GM18907 (cell line): ENCODE results near the gene ATP2C1.
A peak's percentile ranks its signal among the peaks of the same experiment; 100 is the strongest.

ENCODE experiments used
- ATAC-seq: cut with Tn5 transposase; IDR thresholded peaks from one replicate; pipeline ENCODE4 v1.9.1; 2021; ENCODE audit warnings: mild to moderate bottlenecking, moderate library complexity; ENCODE audit not compliant: unreplicated experiment

Gene ATP2C1

DNA sequence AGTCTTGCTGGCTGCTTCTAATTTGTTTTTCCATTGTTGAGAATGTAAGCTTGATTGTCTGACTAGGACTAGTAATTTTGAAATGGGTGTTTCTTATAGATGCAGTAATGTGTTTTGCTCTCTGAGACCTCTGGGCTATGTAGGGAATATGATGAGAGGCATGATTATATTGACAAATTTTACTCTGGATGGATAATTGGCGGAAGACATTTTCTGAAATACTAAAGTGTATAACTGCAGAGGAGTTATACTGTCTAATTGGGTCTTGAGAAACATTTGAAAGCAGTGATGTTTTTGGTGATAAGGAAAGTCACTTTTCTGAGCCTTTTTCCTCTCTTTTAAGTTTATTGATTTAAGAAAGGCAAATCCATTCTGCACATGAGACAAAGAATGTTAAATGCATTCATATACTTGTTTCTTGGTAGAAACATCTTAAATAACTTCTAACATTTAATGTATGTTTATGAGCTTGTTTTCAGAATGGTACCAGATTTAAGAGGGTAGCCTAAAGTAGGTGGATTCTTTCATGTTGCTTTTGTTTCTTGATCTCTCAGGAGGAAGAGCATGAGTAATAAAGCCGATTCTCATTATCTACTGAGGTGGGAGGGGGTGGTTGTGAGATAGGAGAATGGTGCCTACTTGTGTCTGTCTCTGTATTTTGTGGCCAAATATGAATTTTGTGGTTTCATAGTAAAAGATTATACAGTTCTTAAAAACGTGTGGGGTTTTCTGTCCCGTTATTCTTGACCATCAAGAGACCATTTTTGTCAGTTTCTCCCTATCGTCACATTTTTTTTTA, 2.0 kb downstream of the ATP2C1 start:
- no peak for ATAC-seq

DNA sequence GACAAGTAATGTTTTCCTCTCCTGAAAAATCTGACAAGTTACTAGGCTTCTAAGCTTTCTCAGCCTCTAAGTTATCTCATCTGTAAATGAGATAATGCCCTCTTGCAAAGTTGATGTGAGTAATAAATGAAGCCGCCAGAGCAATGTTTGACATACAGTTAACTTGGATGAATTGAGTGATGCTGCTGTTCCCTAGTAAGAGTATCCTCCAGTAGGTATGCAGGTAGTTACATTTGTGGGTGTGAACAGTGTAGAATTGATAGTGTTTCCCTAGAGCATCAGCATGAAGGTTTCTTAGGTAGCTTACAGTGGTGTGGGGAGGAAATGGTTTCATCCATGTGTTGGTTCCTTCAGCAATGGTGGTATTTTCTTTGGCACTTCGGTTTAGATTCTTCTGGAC, 3.4 kb downstream of the ATP2C1 start:
- no peak for ATAC-seq

GRCh38 chr3:130900959-130901358, 7.1 kb downstream of the ATP2C1 start:
- no peak for ATAC-seq

- no peak for ATAC-seq
These were observed 7.8 kb downstream of the ATP2C1 start for GRCh38 chr3:130901463-130902204.

GRCh38 chr3:130903412-130903908, 9.6 kb downstream of the ATP2C1 start:
- no peak for ATAC-seq

DNA sequence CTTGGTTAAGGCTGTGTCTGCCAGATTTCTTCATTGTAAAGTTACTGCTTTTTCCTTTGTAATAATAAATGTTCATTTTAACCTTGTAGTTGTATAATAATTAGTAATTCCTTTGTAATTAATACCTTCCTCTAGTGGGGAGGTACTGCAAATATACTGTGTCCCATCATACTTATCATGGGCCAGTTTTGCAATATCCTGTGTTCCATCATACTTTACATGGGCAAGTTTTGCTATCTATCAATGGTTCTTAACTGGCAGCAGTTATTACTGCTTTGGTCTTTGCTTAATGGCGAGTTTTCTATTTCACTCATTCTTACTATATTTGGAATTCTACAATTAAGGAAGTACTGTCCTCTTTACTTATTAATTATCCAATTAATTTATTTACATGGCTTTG, 10.6 kb downstream of the ATP2C1 start:
- ATAC-seq = no peak

GRCh38 chr3:130905551-130905950, 11.7 kb downstream of the ATP2C1 start:
- no peak for ATAC-seq

- ATAC-seq = no peak
These were observed 12.6 kb downstream of the ATP2C1 start for GRCh38 chr3:130906374-130906995.

DNA sequence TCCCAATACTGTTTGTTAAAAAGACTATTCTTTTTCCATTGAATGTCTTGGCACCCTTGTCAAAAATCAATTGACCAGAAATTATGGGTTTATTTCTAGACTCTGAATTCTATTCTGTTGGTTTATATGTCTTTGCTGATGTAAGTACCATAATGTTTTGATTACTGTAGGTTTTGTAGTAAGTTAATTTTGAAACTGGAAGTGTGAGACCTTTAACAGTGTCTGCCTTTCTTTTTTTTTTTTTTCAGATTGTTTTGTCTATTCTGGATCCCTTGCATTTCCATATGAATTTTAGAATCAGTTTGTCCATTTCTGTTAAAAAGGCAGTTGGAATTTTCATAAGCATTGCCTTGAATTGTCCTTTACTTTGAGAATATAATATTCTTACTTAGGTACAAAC, 13.6 kb downstream of the ATP2C1 start:
- ATAC-seq = no peak

DNA sequence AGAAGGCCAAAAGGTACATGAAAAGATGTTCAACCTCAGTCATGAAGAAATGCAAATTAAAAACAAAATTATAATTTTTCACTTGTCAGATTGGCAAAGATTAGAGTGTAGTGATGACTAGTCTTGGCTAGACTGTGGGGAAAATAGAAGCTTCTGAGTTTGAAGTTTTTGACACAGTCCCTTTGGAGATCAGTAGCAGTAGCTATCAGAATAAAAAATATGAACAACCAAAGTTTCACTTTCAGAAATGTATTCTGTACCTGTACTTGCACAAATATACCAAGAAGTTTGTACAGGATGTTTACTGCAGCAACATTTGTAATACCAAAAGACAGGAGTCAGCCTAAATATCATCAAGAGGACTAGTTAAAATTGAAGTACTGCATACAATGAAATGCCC, 14.1 kb downstream of the ATP2C1 start:
- no peak for ATAC-seq

- ATAC-seq = peak; percentile 42
These were observed 21.8 kb downstream of the ATP2C1 start for GRCh38 chr3:130915567-130916292.

DNA sequence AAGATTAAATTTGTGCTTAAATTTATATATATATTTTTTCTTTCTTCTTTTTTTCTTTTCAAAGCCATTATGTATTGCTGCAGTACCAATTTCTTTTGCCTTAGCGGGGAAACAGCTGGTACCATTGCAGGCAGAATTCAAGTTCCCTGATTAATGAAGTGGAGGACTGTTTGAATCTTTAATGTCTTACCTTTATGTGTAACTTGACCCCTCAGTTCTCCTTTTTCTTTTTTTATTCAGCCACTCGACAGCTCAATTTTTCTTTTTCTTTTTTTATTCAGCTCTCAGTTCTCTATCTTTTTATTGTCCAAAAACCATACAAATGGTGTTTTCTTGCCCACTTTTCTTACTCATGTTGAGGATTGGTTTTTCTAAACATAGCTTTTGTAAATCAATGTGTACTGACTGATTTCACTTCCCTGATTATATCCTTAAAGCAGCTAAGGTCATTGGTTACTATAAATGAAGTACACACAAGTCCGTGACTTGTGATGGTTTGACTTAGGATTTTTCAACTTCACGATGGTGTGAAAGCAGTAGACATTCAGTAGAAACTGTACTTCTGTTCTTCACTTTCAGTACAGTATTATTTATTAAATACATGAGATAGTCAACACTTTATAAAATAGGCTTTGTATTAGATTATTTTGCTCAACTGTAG, 22.8 kb downstream of the ATP2C1 start:
- ATAC-seq = peak; percentile 68

GRCh38 chr3:130918328-130918727, 24.4 kb downstream of the ATP2C1 start:
- no peak for ATAC-seq

- peak; percentile 69 for ATAC-seq
These were observed 31.7 kb downstream of the ATP2C1 start for GRCh38 chr3:130925628-130926027.

- ATAC-seq = no peak
These were observed 32.6 kb downstream of the ATP2C1 start for GRCh38 chr3:130926504-130926903.

GRCh38 chr3:130929804-130930203, 35.9 kb downstream of the ATP2C1 start:
- ATAC-seq = no peak

DNA sequence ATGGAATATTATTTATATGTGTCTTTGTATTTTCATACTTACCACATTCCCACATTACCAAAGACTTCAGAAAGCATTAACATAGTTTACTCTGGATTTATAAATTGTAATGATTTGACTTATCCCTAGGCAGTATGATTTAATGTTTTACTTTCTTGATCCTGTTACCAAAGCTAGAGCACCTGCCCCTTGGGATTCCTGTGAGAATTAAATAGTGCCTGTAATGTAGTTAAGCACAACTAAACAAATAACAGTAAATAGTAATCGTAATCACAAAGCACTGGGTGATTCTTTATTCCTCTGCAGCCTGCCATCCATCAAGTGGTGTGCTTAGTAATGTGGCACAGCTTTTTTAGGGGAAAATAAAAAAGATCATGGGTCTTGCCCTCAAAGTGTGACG, 39.1 kb downstream of the ATP2C1 start:
- no peak for ATAC-seq

DNA sequence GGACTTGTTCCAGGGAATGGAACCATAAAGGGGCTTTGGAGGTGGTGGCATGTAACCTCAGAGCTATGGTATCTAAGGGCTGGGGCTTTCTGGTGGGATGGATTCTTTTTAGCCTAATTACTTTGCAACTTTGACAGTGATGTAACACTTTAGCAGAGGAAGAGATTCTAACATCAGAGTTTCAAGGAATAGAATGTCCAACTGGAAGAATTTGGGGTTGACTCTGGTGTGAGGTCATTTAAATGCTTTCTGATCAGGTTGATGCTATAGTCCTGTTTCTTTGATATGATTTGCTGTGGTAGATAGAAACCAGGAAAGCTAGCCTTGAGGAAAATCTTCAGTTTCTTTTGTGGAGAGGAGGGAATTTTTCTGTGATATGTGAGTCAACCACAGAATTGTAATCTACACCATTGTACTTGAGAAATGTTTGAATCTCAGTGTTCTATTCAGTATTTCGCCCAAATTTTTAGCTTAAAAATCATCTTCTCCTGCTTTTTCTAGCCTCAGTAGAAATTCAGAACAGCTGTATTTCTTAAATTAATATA, 40.0 kb downstream of the ATP2C1 start:
- ATAC-seq = no peak

DNA sequence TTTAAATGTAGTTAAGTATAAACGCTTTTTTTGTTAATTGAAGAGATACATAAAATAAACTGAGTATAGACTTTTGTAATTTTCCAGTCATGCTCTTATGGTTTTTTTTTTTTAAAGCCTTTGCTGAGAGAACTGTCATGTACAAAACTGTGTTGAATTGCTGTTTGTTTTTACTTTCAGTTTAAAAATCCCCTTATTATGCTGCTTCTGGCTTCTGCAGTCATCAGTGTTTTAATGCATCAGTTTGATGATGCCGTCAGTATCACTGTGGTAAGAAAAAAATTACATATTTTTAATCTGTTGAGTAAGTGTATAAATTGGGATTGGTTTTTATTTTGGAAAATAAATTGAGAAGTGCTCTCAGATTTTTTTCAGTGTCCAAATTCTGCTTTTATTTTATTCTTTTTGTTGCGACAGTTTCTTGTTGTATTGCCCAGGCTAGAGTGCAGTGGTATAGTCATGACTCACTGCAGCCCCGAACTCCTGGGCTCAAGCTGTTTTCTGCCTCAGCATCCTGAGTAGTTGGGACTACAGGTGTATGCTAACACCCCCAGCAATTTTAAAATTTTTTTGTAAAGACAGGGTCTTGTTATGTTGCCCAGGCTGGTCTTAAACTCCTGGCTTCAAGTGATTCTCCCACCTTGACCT, 40.7 kb downstream of the ATP2C1 start:
- no peak for ATAC-seq
